Activated B cell treated with CpG ODN at 0.5 μM for 24 hours (primary cell): ENCODE measurements around the gene PLPP2. TPM values are rescaled to one million over a fixed set of nuclear protein-coding genes. Genes with fewer than 3 reads are reported as not detected.

Experiments used
- ATAC-seq: fragments of 200-7000 bp; cut with Tn5 transposase; one replicate; pipeline ENCODE4 v1.10.0; 2021; ENCODE audit warnings: low read depth, mild to moderate bottlenecking, moderate library complexity
- CTCF ChIA-PET: fragments of 350-600 bp; sonication (Branson Sonifier 250); formaldehyde crosslinking; loops from one replicate; lab custom pipeline; 2021; ENCODE audit warnings: antibody characterized with exemption; lab: Charles Lee
- POLR2A ChIA-PET: fragments of 350-600 bp; sonication (Branson Sonifier 250); formaldehyde crosslinking; loops from one replicate; lab custom pipeline; 2021; ENCODE audit warnings: antibody characterized with exemption; lab: Charles Lee
- DNase-seq: peaks from one replicate; pipeline ENCODE4 v3.0.0; 2022
- H3K27ac Mint-ChIP-seq: one replicate; pipeline ENCODE4 v1.8.0; 2020; ENCODE audit warnings: mixed read lengths
- H3K27me3 Mint-ChIP-seq: one replicate; pipeline ENCODE4 v1.8.0; 2021; ENCODE audit warnings: mixed read lengths
- H3K36me3 Mint-ChIP-seq: one replicate; pipeline ENCODE4 v1.8.0; 2021; ENCODE audit warnings: low read depth, mixed read lengths
- H3K4me1 Mint-ChIP-seq: one replicate; pipeline ENCODE4 v1.8.0; 2021; ENCODE audit warnings: mixed read lengths
- H3K4me3 Mint-ChIP-seq: one replicate; pipeline ENCODE4 v1.8.0; 2020; ENCODE audit warnings: mild to moderate bottlenecking, mixed read lengths
- H3K9me3 Mint-ChIP-seq: one replicate; pipeline ENCODE4 v1.8.0; 2020; ENCODE audit warnings: mixed read lengths
- CTCF ChIP-seq: fragments of 200-600 bp; IDR thresholded peaks from one replicate; pipeline ENCODE4 v1.8.0; 2022; ENCODE audit warnings: antibody characterized with exemption, mild to moderate bottlenecking
- intact Hi-C: fragments of 100-400 bp; cut with micrococcal nuclease; formaldehyde crosslinking; loops from one replicate; pipeline ENCODE4 v1.15.1; 2024
- total RNA-seq: library from RNA; stranded (reverse); gene quantifications from 2 replicates; pipeline ENCODE4 v1.2.3, GENCODE V29; 2022

PLPP2 gene
- total RNA-seq, 1 donor from 2014 or later, result 0.29 TPM

DNA sequence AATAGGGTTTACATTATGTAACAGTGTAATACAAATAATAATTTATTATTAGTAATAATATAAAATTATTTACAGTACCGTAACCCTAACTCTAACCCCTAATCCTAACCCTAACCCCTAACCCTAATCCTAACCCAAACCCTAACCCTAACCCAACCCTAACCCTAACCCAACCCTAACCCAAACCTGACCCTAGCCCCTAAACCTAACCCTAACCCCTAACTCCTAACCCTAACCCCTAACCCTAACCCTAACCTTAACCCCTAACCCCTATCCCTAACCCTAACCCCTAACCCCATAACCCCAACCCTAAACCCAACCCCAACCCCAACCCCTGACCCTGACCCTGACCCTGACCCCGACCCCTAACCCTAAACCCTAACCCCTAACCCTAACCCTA, 45.7 kb downstream of the PLPP2 start:
- intact Hi-C loops, result no loop called here
- POLR2A ChIA-PET, result no interaction called here
- CTCF ChIA-PET, result no interaction called here
- Mint-ChIP-seq H3K4me3 (no peak overlapping the region), H3K9me3 (no peaks in the 10 kb centered on the region), H3K36me3 (no peaks in the 10 kb centered on the region), H3K27ac (no peak overlapping the region), H3K27me3 (no peaks in the 10 kb centered on the region), H3K4me1 (no peaks in the 10 kb centered on the region)
- DNase-seq (no peak), ATAC-seq (no peak)
- TF ChIP-seq CTCF, result no peak

Other genes starting within 250 kb of the PLPP2 start
- gene OR4F17, start 184.3 kb downstream of the PLPP2 start, total RNA-seq, result 0.29 and 0.82 TPM in 2 replicates
- gene MIER2, start 53.4 kb upstream of the PLPP2 start, total RNA-seq, result 14.6 and 15.0 TPM in 2 replicates
- gene C2CD4C, start 117.7 kb upstream of the PLPP2 start, total RNA-seq, result not detected in 2 replicates
- 0.24 TPM in 1 of 2 replicates, not detected in the other for gene SHC2, start 169.6 kb upstream of the PLPP2 start, total RNA-seq
- 0.40 and 0.76 TPM in 2 replicates for gene MADCAM1, start 205.1 kb upstream of the PLPP2 start, total RNA-seq
- 20.3 and 23.8 TPM in 2 replicates for gene TPGS1, start 216.1 kb upstream of the PLPP2 start, total RNA-seq
- gene CDC34, start 240.4 kb upstream of the PLPP2 start, total RNA-seq, result 19.8 and 23.1 TPM in 2 replicates